Activated CD8-positive, alpha-beta T cell treated with anti-CD3 and anti-CD28 coated beads for 36 hours (primary cell): Measurements from ENCODE around the gene PDE6H. TPM values are rescaled to one million over a fixed set of nuclear protein-coding genes. Genes with fewer than 3 reads are reported as not detected.

Experiments
- ATAC-seq: fragments of 200-7000 bp; cut with Tn5 transposase; one replicate; pipeline ENCODE4 v1.10.0; 2021; ENCODE audit warnings: mild to moderate bottlenecking, moderate library complexity
- CTCF ChIA-PET: fragments of 350-600 bp; sonication (Branson Sonifier 250); formaldehyde crosslinking; loops from one replicate; lab custom pipeline; 2021; ENCODE audit warnings: antibody characterized with exemption; lab: Charles Lee
- POLR2A ChIA-PET: fragments of 350-600 bp; sonication (Branson Sonifier 250); formaldehyde crosslinking; loops from one replicate; lab custom pipeline; 2021; ENCODE audit warnings: antibody characterized with exemption; lab: Charles Lee
- DNase-seq: peaks from one replicate; pipeline ENCODE4 v3.0.0-alpha.2; 2020
- H3K27ac Mint-ChIP-seq: one replicate; pipeline ENCODE4 v1.8.0; 2021; ENCODE audit warnings: mild to moderate bottlenecking, mixed read lengths
- H3K27me3 Mint-ChIP-seq: one replicate; pipeline ENCODE4 v1.8.0; 2021; ENCODE audit warnings: mixed read lengths
- H3K36me3 Mint-ChIP-seq: one replicate; pipeline ENCODE4 v1.8.0; 2021; ENCODE audit warnings: low read depth, mixed read lengths
- H3K4me1 Mint-ChIP-seq: one replicate; pipeline ENCODE4 v1.8.0; 2021; ENCODE audit warnings: low read depth, mixed read lengths
- H3K4me3 Mint-ChIP-seq: one replicate; pipeline ENCODE4 v1.8.0; 2021; ENCODE audit warnings: mild to moderate bottlenecking, moderate library complexity, mixed read lengths
- H3K9me3 Mint-ChIP-seq: one replicate; pipeline ENCODE4 v1.8.0; 2021; ENCODE audit warnings: mixed read lengths
- intact Hi-C: fragments of 100-400 bp; cut with micrococcal nuclease; formaldehyde crosslinking; loops from one replicate; pipeline ENCODE4 v1.10.0; 2022
- total RNA-seq, 2 experiments: library from RNA; stranded (reverse); gene quantifications; one replicate each; pipeline ENCODE4 v1.2.3, GENCODE V29; 2021
- TF ChIP-seq, protein P1 (sequence below): fragments of 200-600 bp; IDR thresholded peaks from one replicate; pipeline ENCODE4 v1.8.0; 2022; ENCODE audit warnings: antibody characterized with exemption, mild to moderate bottlenecking

PDE6H gene
- total RNA-seq, 2 experiments from 2014 or later, result not detected

GRCh38 chr12:15004421-15004820 is 31.6 kb downstream of the PDE6H start:
- Mint-ChIP-seq H3K27ac (no peak overlapping the region), H3K27me3 (peaks cover 18% of the 10 kb centered on the region), H3K9me3 (no peaks in the 10 kb centered on the region), H3K4me1 (no peaks in the 10 kb centered on the region), H3K36me3 (no peaks in the 10 kb centered on the region), H3K4me3 (no peak overlapping the region)
- no peak for DNase-seq
- ChIA-PET CTCF (interaction anchor here (1.0 to 1.2 kb wide), 2 partner anchors 9 to 66 kb away, joined by 3 to 4 read pairs; partner anchors contain the start of gene ERP27), POLR2A (no interaction called here)
- intact Hi-C loops, result loop anchor here (10.0 kb wide), 1 partner anchor 220 kb away; the partner anchor contains the start of gene RERG
- TF ChIP-seq, protein P1, sequence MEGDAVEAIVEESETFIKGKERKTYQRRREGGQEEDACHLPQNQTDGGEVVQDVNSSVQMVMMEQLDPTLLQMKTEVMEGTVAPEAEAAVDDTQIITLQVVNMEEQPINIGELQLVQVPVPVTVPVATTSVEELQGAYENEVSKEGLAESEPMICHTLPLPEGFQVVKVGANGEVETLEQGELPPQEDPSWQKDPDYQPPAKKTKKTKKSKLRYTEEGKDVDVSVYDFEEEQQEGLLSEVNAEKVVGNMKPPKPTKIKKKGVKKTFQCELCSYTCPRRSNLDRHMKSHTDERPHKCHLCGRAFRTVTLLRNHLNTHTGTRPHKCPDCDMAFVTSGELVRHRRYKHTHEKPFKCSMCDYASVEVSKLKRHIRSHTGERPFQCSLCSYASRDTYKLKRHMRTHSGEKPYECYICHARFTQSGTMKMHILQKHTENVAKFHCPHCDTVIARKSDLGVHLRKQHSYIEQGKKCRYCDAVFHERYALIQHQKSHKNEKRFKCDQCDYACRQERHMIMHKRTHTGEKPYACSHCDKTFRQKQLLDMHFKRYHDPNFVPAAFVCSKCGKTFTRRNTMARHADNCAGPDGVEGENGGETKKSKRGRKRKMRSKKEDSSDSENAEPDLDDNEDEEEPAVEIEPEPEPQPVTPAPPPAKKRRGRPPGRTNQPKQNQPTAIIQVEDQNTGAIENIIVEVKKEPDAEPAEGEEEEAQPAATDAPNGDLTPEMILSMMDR, result no peak
- no peak for ATAC-seq

GRCh38 chr12:15005064-15005463 is 32.2 kb downstream of the PDE6H start:
- no peaks in the 10 kb centered on the region for H3K4me1 Mint-ChIP-seq
- H3K27ac Mint-ChIP-seq, result no peak overlapping the region
- ATAC-seq (no peak), DNase-seq (no peak)
- H3K36me3 Mint-ChIP-seq, result no peaks in the 10 kb centered on the region
- H3K4me3 Mint-ChIP-seq, result no peak overlapping the region
- CTCF ChIA-PET, result no interaction called here
- POLR2A ChIA-PET, result no interaction called here
- TF ChIP-seq, protein P1, result no peak
- intact Hi-C loops, result loop anchor here (10.0 kb wide), 1 partner anchor 220 kb away; the partner anchor contains the start of gene RERG
- H3K27me3 Mint-ChIP-seq, result peaks cover 20% of the 10 kb centered on the region
- no peaks in the 10 kb centered on the region for H3K9me3 Mint-ChIP-seq

- ChIA-PET POLR2A (interaction anchor here (0.6 kb wide), 1 partner anchor 137 kb away, joined by 3 read pairs; no protein-coding TSS in a partner anchor), CTCF (interaction anchor here (0.8 to 1.4 kb wide), 5 partner anchors 11 to 283 kb away, joined by 3 to 4 read pairs (median 3); partner anchors contain the start of gene RERG)
- ATAC-seq, result no peak
- Mint-ChIP-seq H3K9me3 (no peaks in the 10 kb centered on the region), H3K4me3 (no peak overlapping the region), H3K27ac (no peak overlapping the region), H3K36me3 (no peaks in the 10 kb centered on the region), H3K27me3 (peaks cover 13% of the 10 kb centered on the region), H3K4me1 (no peaks in the 10 kb centered on the region)
- TF ChIP-seq, protein P1, result no peak
- no peak for DNase-seq
- intact Hi-C loops, result loop anchor here (10.0 kb wide), 1 partner anchor 217 kb away; the partner anchor contains the start of gene RERG
Observed at GRCh38 chr12:15007551-15007950, 34.7 kb downstream of the PDE6H start.

- intact Hi-C loops, result no loop called here
- no peaks in the 10 kb centered on the region for H3K4me1 Mint-ChIP-seq
- no peaks in the 10 kb centered on the region for H3K9me3 Mint-ChIP-seq
- peak; percentile 20 for DNase-seq
- no peak overlapping the region for H3K4me3 Mint-ChIP-seq
- no peak overlapping the region for H3K27ac Mint-ChIP-seq
- CTCF ChIA-PET, result interaction anchor here (0.9 to 1.1 kb wide), 3 partner anchors 9 to 174 kb away, joined by 3 read pairs; no protein-coding TSS in a partner anchor
- H3K27me3 Mint-ChIP-seq, result peaks cover 11% of the 10 kb centered on the region
- TF ChIP-seq, protein P1, result no peak
- POLR2A ChIA-PET, result no interaction called here
- no peaks in the 10 kb centered on the region for H3K36me3 Mint-ChIP-seq
- ATAC-seq, result peak; percentile 49
Observed at GRCh38 chr12:15011162-15011561, 38.3 kb downstream of the PDE6H start.

DNA sequence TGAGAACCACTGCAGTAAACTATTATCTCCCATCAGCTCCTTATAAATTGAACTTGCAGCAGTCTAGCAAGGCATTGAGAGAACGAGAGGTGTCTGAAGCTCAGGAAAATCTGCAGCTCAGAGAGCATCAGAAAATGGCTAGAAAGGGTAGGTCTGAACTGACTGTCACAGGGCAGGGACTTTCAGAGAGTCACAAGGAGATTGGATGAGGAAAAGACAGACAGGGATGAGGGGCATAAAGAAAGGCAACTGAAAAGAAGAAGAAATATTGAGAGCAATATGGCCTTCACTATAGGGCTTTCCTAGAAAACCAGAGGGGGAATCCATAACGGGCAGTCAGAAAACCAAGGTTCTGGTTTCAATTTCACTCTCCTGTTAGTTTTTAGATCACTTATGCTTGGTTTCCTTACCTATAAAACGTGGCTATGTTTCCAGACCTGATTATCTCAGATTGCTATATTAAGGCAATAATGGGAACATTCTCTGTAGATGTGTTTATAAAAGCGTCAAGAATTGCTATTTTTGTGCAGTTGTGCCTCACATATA is 40.9 kb downstream of the PDE6H start:
- H3K4me3 Mint-ChIP-seq, result no peak overlapping the region
- POLR2A ChIA-PET, result no interaction called here
- H3K4me1 Mint-ChIP-seq, result no peaks in the 10 kb centered on the region
- no peaks in the 10 kb centered on the region for H3K36me3 Mint-ChIP-seq
- DNase-seq (no peak), ATAC-seq (peak; percentile 60)
- H3K27me3 Mint-ChIP-seq, result peaks cover 5% of the 10 kb centered on the region
- no peaks in the 10 kb centered on the region for H3K9me3 Mint-ChIP-seq
- intact Hi-C loops, result no loop called here
- H3K27ac Mint-ChIP-seq, result no peak overlapping the region
- CTCF ChIA-PET, result no interaction called here
- TF ChIP-seq, protein P1, result no peak
